HepG2 (cell line): Measurements from ENCODE around the gene TMIGD3. TPM values are rescaled to one million over a fixed set of nuclear protein-coding genes. Genes with fewer than 3 reads are reported as not detected.

Source experiments
- ATAC-seq: fragments of 200-7000 bp; cut with Tn5 transposase; 3 replicates; pipeline ENCODE4 v1.9.1; 2020; ENCODE audit warnings: mild to moderate bottlenecking, moderate library complexity
- BruUV-seq: library from RNA; stranded (reverse); fragments of 400-500 nt; replicated peaks from 2 replicates; lab custom pipeline; 2021; lab: Mats Ljungman, UMichigan
- CTCF ChIA-PET: fragments of 300-600 bp; formaldehyde crosslinking; extraction: SDS; loops from one replicate; lab custom pipeline; 2021; ENCODE audit warnings: low total read pairs, inconsistent platforms, low intra/inter-chr PET ratio; lab: Yijun Ruan, JAX
- POLR2A ChIA-PET: fragments of 350-600 bp; sonication (Branson Sonifier 250); formaldehyde crosslinking; loops from one replicate; lab custom pipeline; 2020; ENCODE audit warnings: antibody characterized with exemption, inconsistent platforms; lab: Yijun Ruan, JAX
- DNase-seq: peaks from one replicate; pipeline ENCODE4 v3.0.0-alpha.2; 2015; ENCODE audit warnings: low spot score
- FAIRE-seq: peaks from 3 replicates; lab custom pipeline; 2011; peaks lifted over from hg19 to GRCh38; lab: Jason Lieb, UNC
- H2AFZ ChIP-seq: one replicate; pipeline ENCODE4 v1.6.1; 2011; ENCODE audit warnings: low read length, inconsistent platforms
- H3K27ac ChIP-seq: fragments of 300-600 bp; 3 replicates; pipeline ENCODE4 v1.8.0; 2011; ENCODE audit warnings: mixed run types, mild to moderate bottlenecking, mixed read lengths, low read length, inconsistent platforms; ENCODE audit not compliant: insufficient read depth; ENCODE audit errors: extremely low read length
- H3K27me3 ChIP-seq, 2 experiments: fragments of 200-600 bp in 1 of 2; 2 replicates in 1 of 2; 3 replicates in 1 of 2; pipeline versions ENCODE4 v1.6.0 to v1.8.0; 2011; ENCODE audit warnings: low read length in 2 of 2, mild to moderate bottlenecking in 2 of 2, moderate library complexity in 2 of 2, inconsistent platforms in 1 of 2; ENCODE audit not compliant: insufficient read depth in 2 of 2, control insufficient read depth in 1 of 2
- H3K36me3 ChIP-seq, 2 experiments: fragments of 200-600 bp in 1 of 2; replicated peaks in 1 of 2; 2 replicates in 1 of 2; 3 replicates in 1 of 2; pipeline versions ENCODE4 v1.5.1 to v1.8.0; 2011; ENCODE audit warnings: low read length in 2 of 2, inconsistent platforms in 1 of 2; ENCODE audit not compliant: insufficient read depth in 2 of 2, control insufficient read depth in 1 of 2
- H3K4me1 ChIP-seq: 2 replicates; pipeline ENCODE4 v1.5.1; 2012; ENCODE audit warnings: low read length, inconsistent platforms; ENCODE audit not compliant: insufficient read depth
- H3K4me2 ChIP-seq: 2 replicates; pipeline ENCODE4 v1.6.0; 2011; ENCODE audit warnings: low read depth, low read length, inconsistent platforms
- H3K4me3 ChIP-seq, 3 experiments: fragments of 200-600 bp in 1 of 3; sonication (generic), shearing (Covaris generic) in 1 of 3; replicated peaks in 1 of 3; 2 replicates each; pipeline ENCODE4 v1.5.1; 2011 to 2016; ENCODE audit warnings: low read length in 3 of 3, inconsistent platforms in 2 of 3, low read depth in 2 of 3, mild to moderate bottlenecking in 2 of 3, control low read depth in 1 of 3, mixed read lengths in 1 of 3; ENCODE audit not compliant: insufficient read depth in 1 of 3
- H3K79me2 ChIP-seq: one replicate; pipeline ENCODE4 v1.6.1; 2011; ENCODE audit warnings: low read length, inconsistent platforms; ENCODE audit not compliant: insufficient read depth
- H3K9ac ChIP-seq: 2 replicates; pipeline ENCODE4 v1.6.0; 2011; ENCODE audit warnings: mild to moderate bottlenecking, low read depth, low read length, inconsistent platforms; ENCODE audit not compliant: insufficient read depth
- H3K9me3 ChIP-seq: 2 replicates; pipeline ENCODE4 v1.5.1; 2012; ENCODE audit warnings: mild to moderate bottlenecking, low read length
- H4K20me1 ChIP-seq: 2 replicates; pipeline ENCODE4 v1.6.0; 2011; ENCODE audit warnings: inconsistent platforms, mild to moderate bottlenecking, low read length, moderate library complexity; ENCODE audit not compliant: insufficient read depth
- ARNT2 ChIP-seq: sonication (generic); formaldehyde crosslinking; IDR thresholded peaks from 2 replicates; pipeline ENCODE4 v1.8.0; 2022; ENCODE audit warnings: mild to moderate bottlenecking, low read depth, missing genetic modification reagents, moderate library complexity
- EP300 ChIP-seq, 3 experiments: sonication (generic) in 1 of 3; formaldehyde crosslinking in 1 of 3; IDR thresholded peaks; 2 replicates each; pipeline versions ENCODE4 v1.5.1 to v1.6.1; 2011 to 2020; ENCODE audit warnings: low read depth in 2 of 3, low read length in 2 of 3, borderline replicate concordance in 1 of 3, improper control_type of control experiment in 1 of 3, mild to moderate bottlenecking in 1 of 3, missing genetic modification reagents in 1 of 3, moderate library complexity in 1 of 3
- GABPB1 ChIP-seq: IDR thresholded peaks from 2 replicates; pipeline ENCODE4 v1.6.1; 2016; ENCODE audit warnings: mild to moderate bottlenecking, missing genetic modification reagents, moderate library complexity, missing compliant biosample characterization
- HDAC2 ChIP-seq: sonication (generic); formaldehyde crosslinking; IDR thresholded peaks from 2 replicates; pipeline ENCODE4 v1.4.0; 2020; ENCODE audit warnings: missing genetic modification reagents
- HNF1B ChIP-seq: sonication (generic); formaldehyde crosslinking; IDR thresholded peaks from 2 replicates; pipeline ENCODE4 v1.5.1; 2020; ENCODE audit warnings: mild to moderate bottlenecking, moderate library complexity, missing genetic modification reagents
- IRF2 ChIP-seq: IDR thresholded peaks from 2 replicates; pipeline ENCODE4 v1.6.1; 2018; ENCODE audit warnings: missing genetic modification reagents, missing compliant biosample characterization
- JARID2 ChIP-seq: sonication (generic); formaldehyde crosslinking; IDR thresholded peaks from 2 replicates; pipeline ENCODE4 v1.8.1; 2023; ENCODE audit warnings: missing genetic modification reagents, inconsistent platforms; ENCODE audit not compliant: insufficient replicate concordance
- JUN ChIP-seq: sonication (generic); formaldehyde crosslinking; IDR thresholded peaks from 2 replicates; pipeline ENCODE4 v1.4.0; 2020; ENCODE audit warnings: mild to moderate bottlenecking, missing genetic modification reagents
- NR2C2 ChIP-seq: sonication (generic); formaldehyde crosslinking; IDR thresholded peaks from 2 replicates; pipeline ENCODE4 v1.4.0; 2020; ENCODE audit warnings: missing genetic modification reagents, mild to moderate bottlenecking, moderate library complexity, borderline replicate concordance
- POLR2G ChIP-seq: fragments of 200-400 bp; formaldehyde crosslinking; IDR thresholded peaks from 2 replicates; pipeline ENCODE4 v1.6.1; 2018; ENCODE audit warnings: mild to moderate bottlenecking, low read depth, low read length, moderate library complexity
- SAP130 ChIP-seq: IDR thresholded peaks from 2 replicates; pipeline ENCODE4 v1.6.1; 2016; ENCODE audit warnings: low read depth
- SRF ChIP-seq: IDR thresholded peaks from 2 replicates; pipeline ENCODE4 v1.6.1; 2011; ENCODE audit warnings: mild to moderate bottlenecking, low read depth, low read length, moderate library complexity
- TP53 ChIP-seq: sonication (generic); formaldehyde crosslinking; conservative IDR thresholded peaks from 2 replicates; pipeline ENCODE4 v1.4.0; 2020; ENCODE audit warnings: missing genetic modification reagents
- ZBTB7A ChIP-seq: sonication (generic); formaldehyde crosslinking; IDR thresholded peaks from 2 replicates; pipeline ENCODE4 v1.8.0; 2022; ENCODE audit warnings: mild to moderate bottlenecking, missing genetic modification reagents
- ZFP41 ChIP-seq: sonication (generic); formaldehyde crosslinking; IDR thresholded peaks from 2 replicates; pipeline ENCODE4 v1.4.0; 2020; ENCODE audit warnings: mild to moderate bottlenecking, missing genetic modification reagents, borderline replicate concordance
- ZNF501 ChIP-seq: sonication (generic); formaldehyde crosslinking; IDR thresholded peaks from 2 replicates; pipeline ENCODE4 v1.5.1; 2020; ENCODE audit warnings: mild to moderate bottlenecking, moderate library complexity, missing genetic modification reagents
- ZNF780A ChIP-seq: sonication (generic); formaldehyde crosslinking; IDR thresholded peaks from 2 replicates; pipeline ENCODE4 v1.8.0; 2022; ENCODE audit warnings: mild to moderate bottlenecking, missing genetic modification reagents, moderate library complexity
- whole genome bisulfite sequencing: methylation state at CpG from one replicate; pipeline ENCODE4 v1.1.6; 2017; ENCODE audit warnings: low lambda C conversion rate; 5-methylcytosine and 5-hydroxymethylcytosine counted together
- in situ Hi-C: cut with HindIII; loops from 2 replicates; pipeline ENCODE4 v1.10.0; 2017; ENCODE audit warnings: low pct_unique_long_range_greater_than_20kb; ENCODE audit not compliant: extremely low pct_ligation_motif_present
- intact Hi-C: fragments of 100-400 bp; cut with micrococcal nuclease; formaldehyde crosslinking; loops from one replicate; pipeline ENCODE4 v1.10.0; 2022; ENCODE audit not compliant: unreplicated experiment
- polyA plus RNA-seq, 8 experiments: library from polyadenylated mRNA; depleted of rRNA in 3 of 8; stranded (reverse) in 7 of 8; unstranded in 1 of 8; fragments of >200 nt; fragmentation: Illumina TruSeq in 4 of 8; extraction: Trizol in 4 of 8; gene quantifications; 2 replicates each; pipeline versions ENCODE4 v1.2.1 to v1.2.3, GENCODE V29; 2011 to 2016; ENCODE audit warnings: low read depth in 4 of 8, missing spikeins in 1 of 8, mixed read lengths in 1 of 8; ENCODE audit not compliant: insufficient read depth in 1 of 8
- total RNA-seq, 5 experiments: library from RNA; depleted of rRNA; stranded (reverse); fragments of >200 nt; fragmentation: Illumina TruSeq; extraction: Trizol; gene quantifications; 2 replicates each; pipeline ENCODE4 v1.2.3, GENCODE V29; 2016; ENCODE audit warnings: low read depth in 1 of 5
- TF ChIP-seq, protein P1 (sequence below): sonication (generic); formaldehyde crosslinking; IDR thresholded peaks from 2 replicates; pipeline ENCODE4 v1.4.0; 2020; ENCODE audit warnings: missing genetic modification reagents

Gene TMIGD3
- total and polyA plus RNA-seq, 2 of the 13 experiments (the other 11 are each of a cell fraction or from before 2014, with no cell fraction given): not detected

DNA sequence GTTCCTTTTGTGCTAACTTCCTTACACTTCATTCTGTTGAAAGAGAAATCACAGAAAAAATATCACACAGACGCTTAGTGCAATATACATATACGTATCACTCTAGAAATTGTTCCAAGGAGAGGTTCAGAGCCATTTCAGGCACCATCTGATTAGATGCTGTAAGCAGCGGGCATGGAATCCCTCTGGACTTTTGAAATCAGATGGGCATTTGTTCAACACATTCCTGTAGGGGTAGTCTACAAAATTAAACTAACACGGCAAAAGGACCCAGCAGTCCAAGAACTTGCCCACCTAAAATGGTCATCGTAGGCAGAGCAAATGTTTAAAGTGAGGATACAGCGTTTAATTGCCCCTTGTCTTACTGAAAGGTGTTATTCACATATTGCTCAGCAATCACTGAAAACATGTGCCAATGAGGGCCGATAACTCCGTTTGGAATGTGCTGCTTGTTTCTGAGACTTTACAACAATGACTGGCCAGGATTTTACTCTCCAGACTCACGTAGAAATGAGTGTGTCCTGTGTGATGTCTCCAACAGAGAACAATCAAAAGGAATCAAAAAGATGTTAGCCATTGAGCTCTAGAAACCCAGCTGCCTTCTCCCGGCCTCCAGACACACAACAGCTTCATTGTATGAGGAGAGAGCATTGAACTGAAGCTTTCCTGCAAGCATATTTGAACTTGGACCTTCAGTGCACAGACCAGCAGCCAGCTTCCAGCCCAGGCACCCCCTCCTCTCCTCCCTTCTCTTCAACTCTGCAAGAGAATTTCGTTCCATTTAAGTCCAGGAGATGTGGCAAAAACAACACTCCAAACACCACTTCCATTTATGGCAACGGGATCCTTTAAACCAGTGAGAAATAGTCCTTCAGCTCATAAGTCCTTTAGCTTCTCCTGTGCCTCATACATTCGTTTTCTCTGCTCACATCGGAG, 32.1 kb upstream of the TMIGD3 start:
- Histone ChIP-seq H4K20me1 (no peaks in the 10 kb centered on the region), H3K9me3 (no peaks in the 10 kb centered on the region), H3K4me2 (peak overlapping the region; percentile 97), H3K4me3 (peak overlapping the region; percentile 53 to 65 (median 55)), H3K4me1 (peaks cover 55% of the 10 kb centered on the region), H2AFZ (peak overlapping the region; percentile 72), H3K9ac (peak overlapping the region; percentile 82), H3K79me2 (no peaks in the 10 kb centered on the region), H3K36me3 (no peaks in the 10 kb centered on the region), H3K27me3 (no peaks in the 10 kb centered on the region), H3K27ac (peak overlapping the region; percentile 99)
- DNase-seq (peak; percentile 97), FAIRE-seq (peak; percentile 94), ATAC-seq (peak; percentile 99)
- CTCF ChIA-PET: no interaction called here
- POLR2A ChIA-PET: interaction anchor here (0.9 to 5.2 kb wide), 12 partner anchors 12 to 220 kb away, joined by 3 to 45 read pairs (median 4); partner anchors contain the start of genes DDX20 and RAP1A
- in situ Hi-C loops: no loop called here
- 4% methylated on average over 14 of the region's 14 CpGs for WGBS
- BruUV-seq: TSS peak; percentile 99
- intact Hi-C loops: loop anchor here (2.0 kb wide), 1 partner anchor 27 kb away; no protein-coding TSS in a partner anchor
- TF ChIP-seq POLR2G (peak; percentile 68), HNF1B (CRISPR knock-in tag) (peak; percentile 57), GABPB1 (CRISPR knock-in tag) (no peak), SRF (peak; percentile 99), HDAC2 (peak; percentile 67; the same call in 1 of the 2 replicates), ZBTB7A (CRISPR knock-in tag) (no peak), SAP130 (CRISPR knock-in tag) (peak; percentile 80), ARNT2 (0 out of 2 replicates have a peak, but pooled peaks have one; percentile 25), JUN (CRISPR knock-in tag) (peak; percentile 17; the same call in 1 of the 2 replicates), ZNF780A (CRISPR knock-in tag) (no peak), EP300 (IDR thresholded peaks at IDR 0.05; ENCODE audit: low read depth in 2 of 2, low read length in 2 of 2) (peak; percentile 45 to 89; a peak in 3 of 4 replicates), EP300 (CRISPR knock-in tag; IDR thresholded peaks at IDR 0.05; ENCODE audit: borderline replicate concordance) (peak; percentile 40; the same call in 1 of the 2 replicates), TP53 (CRISPR knock-in tag) (no peak), ZFP41 (CRISPR knock-in tag) (no peak), JARID2 (no peak), IRF2 (CRISPR knock-in tag) (peak; percentile 74; the same call in 1 of the 2 replicates), NR2C2 (CRISPR knock-in tag) (no peak; the same call in 1 of the 2 replicates), ZNF501 (CRISPR knock-in tag) (no peak)
- TF ChIP-seq, protein P1, sequence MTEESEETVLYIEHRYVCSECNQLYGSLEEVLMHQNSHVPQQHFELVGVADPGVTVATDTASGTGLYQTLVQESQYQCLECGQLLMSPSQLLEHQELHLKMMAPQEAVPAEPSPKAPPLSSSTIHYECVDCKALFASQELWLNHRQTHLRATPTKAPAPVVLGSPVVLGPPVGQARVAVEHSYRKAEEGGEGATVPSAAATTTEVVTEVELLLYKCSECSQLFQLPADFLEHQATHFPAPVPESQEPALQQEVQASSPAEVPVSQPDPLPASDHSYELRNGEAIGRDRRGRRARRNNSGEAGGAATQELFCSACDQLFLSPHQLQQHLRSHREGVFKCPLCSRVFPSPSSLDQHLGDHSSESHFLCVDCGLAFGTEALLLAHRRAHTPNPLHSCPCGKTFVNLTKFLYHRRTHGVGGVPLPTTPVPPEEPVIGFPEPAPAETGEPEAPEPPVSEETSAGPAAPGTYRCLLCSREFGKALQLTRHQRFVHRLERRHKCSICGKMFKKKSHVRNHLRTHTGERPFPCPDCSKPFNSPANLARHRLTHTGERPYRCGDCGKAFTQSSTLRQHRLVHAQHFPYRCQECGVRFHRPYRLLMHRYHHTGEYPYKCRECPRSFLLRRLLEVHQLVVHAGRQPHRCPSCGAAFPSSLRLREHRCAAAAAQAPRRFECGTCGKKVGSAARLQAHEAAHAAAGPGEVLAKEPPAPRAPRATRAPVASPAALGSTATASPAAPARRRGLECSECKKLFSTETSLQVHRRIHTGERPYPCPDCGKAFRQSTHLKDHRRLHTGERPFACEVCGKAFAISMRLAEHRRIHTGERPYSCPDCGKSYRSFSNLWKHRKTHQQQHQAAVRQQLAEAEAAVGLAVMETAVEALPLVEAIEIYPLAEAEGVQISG: peak; percentile 50; the same call in 1 of the 2 replicates
